H9 (cell line): Measurements from ENCODE around the gene CDH22. TPM values are rescaled to one million over a fixed set of nuclear protein-coding genes. Genes with fewer than 3 reads are reported as not detected.

Source experiments
- DNase-seq: peaks from one replicate; pipeline ENCODE4 v3.0.0-alpha.2; 2017
- H2AFZ ChIP-seq: one replicate; pipeline ENCODE4 v1.6.1; 2013; ENCODE audit warnings: mild to moderate bottlenecking, low read length, control low read depth, moderate library complexity
- H2AK5ac ChIP-seq: 2 replicates; pipeline ENCODE4 v1.6.1; 2013; ENCODE audit warnings: low read length, control low read depth, mixed read lengths; ENCODE audit not compliant: insufficient read length
- H2BK120ac ChIP-seq: one replicate; pipeline ENCODE4 v1.6.1; 2013; ENCODE audit warnings: low read depth, mild to moderate bottlenecking, low read length, control low read depth, inconsistent platforms; ENCODE audit not compliant: poor library complexity, severe bottlenecking
- H2BK12ac ChIP-seq: 2 replicates; pipeline ENCODE4 v1.6.1; 2013; ENCODE audit warnings: low read length, control low read depth, mixed read lengths, low read depth; ENCODE audit not compliant: insufficient read length
- H2BK15ac ChIP-seq: 2 replicates; pipeline ENCODE4 v1.6.1; 2013; ENCODE audit warnings: low read depth, low read length, control low read depth
- H2BK20ac ChIP-seq: one replicate; pipeline ENCODE4 v1.6.1; 2013; ENCODE audit warnings: low read depth, mild to moderate bottlenecking, low read length, control low read depth, inconsistent platforms; ENCODE audit not compliant: poor library complexity, severe bottlenecking
- H2BK5ac ChIP-seq: 2 replicates; pipeline ENCODE4 v1.6.1; 2013; ENCODE audit warnings: low read length, control low read depth, mixed read lengths; ENCODE audit not compliant: insufficient read length
- H3K14ac ChIP-seq: 2 replicates; pipeline ENCODE4 v1.6.1; 2013; ENCODE audit warnings: low read length, control low read depth; ENCODE audit not compliant: insufficient read depth
- H3K18ac ChIP-seq: 2 replicates; pipeline ENCODE4 v1.6.1; 2013; ENCODE audit warnings: low read depth, mild to moderate bottlenecking, mixed read lengths, low read length, control low read depth; ENCODE audit not compliant: insufficient read length
- H3K23ac ChIP-seq: 2 replicates; pipeline ENCODE4 v1.6.1; 2013; ENCODE audit warnings: low read length, control low read depth, mixed read lengths, low read depth; ENCODE audit not compliant: insufficient read length
- H3K23me2 ChIP-seq: 2 replicates; pipeline ENCODE4 v1.6.1; 2013; ENCODE audit warnings: low read depth, mild to moderate bottlenecking, mixed read lengths, low read length, control low read depth; ENCODE audit not compliant: insufficient read length, poor library complexity, severe bottlenecking
- H3K27ac ChIP-seq: 2 replicates; pipeline ENCODE4 v1.5.1; 2013; ENCODE audit warnings: low read length, control low read depth, mixed read lengths, low read depth; ENCODE audit not compliant: insufficient read length
- H3K27me3 ChIP-seq: 2 replicates; pipeline ENCODE4 v1.6.1; 2013; ENCODE audit warnings: low read length, control low read depth, inconsistent platforms; ENCODE audit not compliant: insufficient read depth
- H3K4ac ChIP-seq: 2 replicates; pipeline ENCODE4 v1.6.1; 2013; ENCODE audit warnings: low read depth, mild to moderate bottlenecking, control low read depth, inconsistent platforms, low read length, moderate library complexity
- H3K4me1 ChIP-seq: 2 replicates; pipeline ENCODE4 v1.6.1; 2013; ENCODE audit warnings: low read length, control low read depth, inconsistent platforms; ENCODE audit not compliant: insufficient read depth
- H3K4me2 ChIP-seq: 2 replicates; pipeline ENCODE4 v1.6.1; 2013; ENCODE audit warnings: low read length, control low read depth, mixed read lengths; ENCODE audit not compliant: insufficient read length, insufficient read depth
- H3K56ac ChIP-seq: 2 replicates; pipeline ENCODE4 v1.6.1; 2013; ENCODE audit warnings: low read depth, mild to moderate bottlenecking, mixed read lengths, low read length, control low read depth; ENCODE audit not compliant: insufficient read length
- H3K79me1 ChIP-seq: 2 replicates; pipeline ENCODE4 v1.6.1; 2013; ENCODE audit warnings: low read depth, mild to moderate bottlenecking, moderate library complexity, low read length, control low read depth, inconsistent platforms; ENCODE audit not compliant: insufficient read depth, poor library complexity, severe bottlenecking
- H3K79me2 ChIP-seq: 2 replicates; pipeline ENCODE4 v1.6.1; 2013; ENCODE audit warnings: low read length, control low read depth, inconsistent platforms; ENCODE audit not compliant: insufficient read depth
- H3K9ac ChIP-seq: 2 replicates; pipeline ENCODE4 v1.6.1; 2013; ENCODE audit warnings: low read length, control low read depth, mixed read lengths; ENCODE audit not compliant: insufficient read length; ENCODE audit errors: extremely low read depth
- H3K9me3 ChIP-seq: one replicate; pipeline ENCODE4 v1.6.1; 2013; ENCODE audit warnings: low read depth, low read length, inconsistent platforms; ENCODE audit not compliant: control insufficient read depth
- H3T11ph ChIP-seq: one replicate; pipeline ENCODE4 v1.6.1; 2013; ENCODE audit warnings: mild to moderate bottlenecking, low read length, control low read depth, inconsistent platforms
- H4K20me1 ChIP-seq: one replicate; pipeline ENCODE4 v1.6.1; 2013; ENCODE audit not compliant: control insufficient read depth, insufficient read length, insufficient read depth
- H4K5ac ChIP-seq: 2 replicates; pipeline ENCODE4 v1.6.1; 2013; ENCODE audit warnings: low read depth, mild to moderate bottlenecking, mixed read lengths, low read length, control low read depth; ENCODE audit not compliant: insufficient read length
- H4K8ac ChIP-seq: replicated peaks from 2 replicates; pipeline ENCODE4 v1.6.1; 2013; ENCODE audit warnings: low read length, control low read depth, mixed read lengths, low read depth; ENCODE audit not compliant: insufficient read length
- H4K91ac ChIP-seq: 2 replicates; pipeline ENCODE4 v1.6.1; 2013; ENCODE audit warnings: low read depth, mild to moderate bottlenecking, moderate library complexity, mixed read lengths, low read length, control low read depth; ENCODE audit not compliant: insufficient read length
- H3K27ac Mint-ChIP-seq, 3 experiments: 2 replicates in 2 of 3; 3 replicates in 1 of 3; pipeline ENCODE4 v1.8.0; 2020 to 2021; ENCODE audit warnings: mixed read lengths in 3 of 3, mild to moderate bottlenecking in 1 of 3, moderate library complexity in 1 of 3
- H3K27me3 Mint-ChIP-seq: 2 replicates; pipeline ENCODE4 v1.8.0; 2021; ENCODE audit warnings: low read depth, mild to moderate bottlenecking, moderate library complexity, mixed read lengths
- H3K36me3 Mint-ChIP-seq, 3 experiments: 2 replicates in 2 of 3; 3 replicates in 1 of 3; pipeline ENCODE4 v1.8.0; 2020 to 2021; ENCODE audit warnings: low read depth in 3 of 3, mixed read lengths in 3 of 3; ENCODE audit not compliant: insufficient read depth in 1 of 3
- H3K4me1 Mint-ChIP-seq, 2 experiments: 2 replicates each; pipeline ENCODE4 v1.8.0; 2020; ENCODE audit warnings: mixed read lengths in 2 of 2
- H3K4me3 Mint-ChIP-seq, 2 experiments: 2 replicates in 1 of 2; 3 replicates in 1 of 2; pipeline ENCODE4 v1.8.0; 2020 to 2021; ENCODE audit warnings: mild to moderate bottlenecking in 2 of 2, mixed read lengths in 2 of 2, moderate library complexity in 1 of 2
- H3K9me3 Mint-ChIP-seq, 2 experiments: 2 replicates in 1 of 2; 3 replicates in 1 of 2; pipeline ENCODE4 v1.8.0; 2020; ENCODE audit warnings: mild to moderate bottlenecking in 2 of 2, mixed read lengths in 2 of 2, moderate library complexity in 1 of 2
- CTCF ChIP-seq: fragments of 200-600 bp; sonication (generic); conservative IDR thresholded peaks from 3 replicates; pipeline ENCODE4 v1.8.0; 2021; ENCODE audit warnings: antibody characterized with exemption, mild to moderate bottlenecking
- WGBS: extraction: QIAGEN DNeasy Blood & Tissue Kit; methylation state at CpG from one replicate; pipeline ENCODE4 v1.1.7; 2013; ENCODE audit warnings: missing lambda C conversion rate, low lambda C conversion rate, mixed read lengths; ENCODE audit not compliant: insufficient read length; ENCODE audit errors: extremely low coverage; 5-methylcytosine and 5-hydroxymethylcytosine counted together
- total RNA-seq: library from RNA; stranded (reverse); gene quantifications from 2 replicates; pipeline ENCODE4 v1.2.1, GENCODE V29; 2021

The CDH22 gene
- total RNA-seq, 1 experiment from 2014 or later: not detected

- no peak overlapping the region for H4K5ac ChIP-seq
- H4K8ac ChIP-seq: no peak overlapping the region
- no peaks in the 10 kb centered on the region; a peak in 2 of 5 replicates for H3K9me3 Mint-ChIP-seq
- H3K4ac ChIP-seq: no peak overlapping the region
- H2BK20ac ChIP-seq: no peak overlapping the region
- no peaks in the 10 kb centered on the region for H3K9me3 ChIP-seq
- no peak overlapping the region for H3K23ac ChIP-seq
- no peak for DNase-seq
- H2AFZ ChIP-seq: no peak overlapping the region
- no peak overlapping the region for H2AK5ac ChIP-seq
- no peak overlapping the region for H3K27ac Mint-ChIP-seq
- no peak overlapping the region for H2BK5ac ChIP-seq
- H3K27ac ChIP-seq: no peak overlapping the region
- no peak overlapping the region for H4K91ac ChIP-seq
- no peak overlapping the region for H3K56ac ChIP-seq
- H3K18ac ChIP-seq: no peak overlapping the region
- H3K36me3 Mint-ChIP-seq: no peaks in the 10 kb centered on the region
- H2BK12ac ChIP-seq: no peak overlapping the region
- peaks cover 14% of the 10 kb centered on the region for H3K27me3 Mint-ChIP-seq
- H2BK120ac ChIP-seq: no peak overlapping the region
- TF ChIP-seq CTCF: no peak
- H3K4me1 ChIP-seq: no peaks in the 10 kb centered on the region
- H3K27me3 ChIP-seq: no peaks in the 10 kb centered on the region
- no peaks in the 10 kb centered on the region for H3K23me2 ChIP-seq
- no peaks in the 10 kb centered on the region for H4K20me1 ChIP-seq
- 0 out of 2 replicates have a peak overlapping the region, but pooled peaks have one; percentile 9 for H3K14ac ChIP-seq
- H3K4me1 Mint-ChIP-seq: peaks cover 14 to 37% of the 10 kb centered on the region in 2 experiments
- no peak overlapping the region for H2BK15ac ChIP-seq
- no peaks in the 10 kb centered on the region for H3K79me2 ChIP-seq
- H3K79me1 ChIP-seq: no peaks in the 10 kb centered on the region
- H3K4me3 Mint-ChIP-seq: no peak overlapping the region
- no peak overlapping the region for H3T11ph ChIP-seq
- no CpG with 5 or more reads among the region's 18 CpGs for WGBS
- no peak overlapping the region for H3K4me2 ChIP-seq
- H3K9ac ChIP-seq: no peak overlapping the region
Observed at GRCh38 chr20:46210672-46211330, 97.5 kb downstream of the CDH22 start.
